HG03139 (cell line): ENCODE data around the gene NRP1.

Experiments used
- ATAC-seq: cut with Tn5 transposase; IDR thresholded peaks from one replicate; pipeline ENCODE4 v1.9.1; 2021; ENCODE audit not compliant: unreplicated experiment

The NRP1 gene

DNA sequence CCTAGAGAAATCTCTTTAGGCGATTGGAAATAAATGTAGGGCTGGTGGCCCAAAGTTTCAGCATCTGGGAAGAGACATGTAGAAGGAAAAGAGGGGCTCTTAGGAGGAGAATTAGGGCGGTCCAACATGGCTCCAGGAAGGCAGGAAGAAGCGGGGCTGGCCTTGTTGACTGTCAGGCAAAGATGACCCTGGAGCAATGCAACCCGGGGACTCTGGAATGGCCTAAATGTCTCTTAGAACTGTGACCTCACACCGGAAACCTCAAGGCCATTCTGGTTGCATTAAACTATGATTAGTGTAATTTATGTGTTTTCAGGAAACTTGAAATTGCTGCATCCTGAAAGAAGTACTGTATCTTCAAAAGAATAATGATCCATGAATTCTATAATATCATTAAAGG, 66.8 kb downstream of the NRP1 start:
- ATAC-seq, result no peak

DNA sequence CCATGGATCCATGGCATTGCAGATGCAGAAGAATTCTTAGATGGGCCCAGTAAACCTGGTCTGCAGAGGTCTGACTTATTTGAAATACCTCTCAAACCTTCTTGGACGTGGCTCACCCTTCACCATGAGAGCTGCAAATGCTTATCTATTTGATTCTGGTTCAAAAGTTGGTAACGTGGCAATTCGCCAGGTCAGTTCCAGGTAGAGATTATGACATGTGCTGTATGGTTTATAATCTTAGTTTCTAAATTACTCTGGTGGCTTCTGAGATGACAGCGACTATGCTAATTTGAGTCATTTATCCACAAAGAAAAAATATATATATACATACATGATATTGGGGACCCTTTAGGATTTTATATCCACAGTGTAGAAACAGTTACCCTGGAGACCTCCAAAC, 68.8 kb downstream of the NRP1 start:
- ATAC-seq, result no peak

DNA sequence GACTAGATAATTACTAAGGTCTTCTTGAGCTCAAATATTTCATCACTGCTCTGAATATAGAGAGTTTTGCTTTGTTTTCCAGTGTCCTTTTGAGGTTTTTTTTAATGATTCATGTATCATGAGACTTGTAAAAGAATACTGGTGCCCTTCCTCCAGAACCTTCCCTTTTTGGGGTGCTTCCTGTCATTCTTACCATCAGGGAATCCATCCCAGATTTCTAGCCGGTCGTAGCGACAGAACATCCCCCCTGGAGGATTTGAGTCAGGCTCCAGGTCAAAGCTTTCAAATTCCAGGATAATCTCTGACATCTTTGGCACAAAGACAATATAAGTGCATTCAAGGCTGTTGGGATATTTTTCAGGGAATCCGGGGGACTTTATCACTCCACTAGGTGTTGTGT, 71.0 kb downstream of the NRP1 start:
- no peak for ATAC-seq

DNA sequence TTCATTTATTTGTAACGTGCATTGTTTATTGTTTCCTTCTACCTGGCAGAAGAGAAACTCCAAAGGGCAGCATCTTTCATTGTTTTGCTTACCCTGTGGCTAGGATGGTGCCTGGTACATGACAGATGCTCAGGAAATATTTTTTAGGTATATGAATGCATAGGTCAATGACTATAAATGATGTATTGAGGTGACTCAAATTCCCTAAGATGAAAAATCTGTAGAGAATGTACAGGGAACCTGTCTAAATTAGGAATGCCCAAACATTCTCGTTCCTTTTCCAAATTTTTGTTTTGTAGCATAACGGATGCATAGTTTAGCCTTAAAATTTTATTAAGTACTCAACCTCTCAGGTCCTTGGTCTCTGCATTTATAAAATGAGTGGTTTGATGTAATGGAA, 71.6 kb downstream of the NRP1 start:
- ATAC-seq, result no peak

DNA sequence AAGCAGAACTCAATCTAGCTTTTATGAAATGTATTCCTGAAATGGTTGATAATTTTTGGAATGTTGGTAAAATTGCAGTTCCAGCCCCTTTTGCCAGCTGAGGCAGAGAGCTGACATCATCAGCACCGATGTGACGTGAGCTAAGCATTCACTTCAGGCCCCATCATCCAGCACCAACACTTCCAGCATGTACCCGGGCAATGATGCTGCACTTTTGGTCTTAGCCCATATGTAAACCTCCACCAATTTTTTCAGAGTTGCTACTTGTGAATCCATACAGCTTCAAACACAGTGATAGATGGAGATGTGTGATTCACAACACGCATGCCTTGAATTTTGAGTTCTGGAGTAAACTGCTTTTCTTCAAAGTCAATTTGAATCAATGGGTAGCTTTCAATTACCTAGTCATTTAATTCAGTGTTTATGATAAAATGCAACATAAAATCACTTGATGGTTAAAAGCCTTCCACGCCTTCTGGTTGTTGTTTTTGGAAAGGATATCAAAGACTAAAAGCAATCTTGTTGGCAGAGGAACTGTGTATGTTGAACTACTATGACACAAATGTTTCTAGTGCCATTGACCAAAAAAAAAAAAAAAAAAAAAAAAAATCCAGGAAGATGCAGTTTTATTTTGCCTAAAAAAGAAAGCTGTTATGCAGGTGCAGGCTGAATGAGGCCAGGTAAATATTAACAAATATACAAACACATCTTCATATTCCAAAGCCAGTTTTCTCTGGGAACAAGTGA, 73.9 kb downstream of the NRP1 start:
- ATAC-seq, result no peak

DNA sequence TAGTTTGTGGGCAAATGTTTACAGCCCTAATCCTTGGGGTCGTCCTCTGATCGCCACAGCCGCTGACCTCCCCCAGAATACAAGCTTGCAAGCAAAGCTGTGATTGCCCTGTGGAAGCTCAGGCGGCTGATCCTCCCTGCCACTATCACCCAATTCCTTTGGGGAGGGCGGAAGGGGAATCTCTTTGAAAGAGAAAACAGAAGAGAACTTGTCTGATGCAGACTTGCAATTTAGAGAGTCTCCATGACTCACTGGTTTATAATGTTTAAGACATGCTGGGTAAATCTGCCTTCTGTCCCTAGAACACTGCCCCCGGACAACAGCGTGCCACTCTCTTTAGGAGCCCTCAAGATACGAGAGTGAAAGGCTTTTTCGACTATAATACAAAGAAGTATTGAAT, 75.5 kb downstream of the NRP1 start:
- ATAC-seq, result no peak

DNA sequence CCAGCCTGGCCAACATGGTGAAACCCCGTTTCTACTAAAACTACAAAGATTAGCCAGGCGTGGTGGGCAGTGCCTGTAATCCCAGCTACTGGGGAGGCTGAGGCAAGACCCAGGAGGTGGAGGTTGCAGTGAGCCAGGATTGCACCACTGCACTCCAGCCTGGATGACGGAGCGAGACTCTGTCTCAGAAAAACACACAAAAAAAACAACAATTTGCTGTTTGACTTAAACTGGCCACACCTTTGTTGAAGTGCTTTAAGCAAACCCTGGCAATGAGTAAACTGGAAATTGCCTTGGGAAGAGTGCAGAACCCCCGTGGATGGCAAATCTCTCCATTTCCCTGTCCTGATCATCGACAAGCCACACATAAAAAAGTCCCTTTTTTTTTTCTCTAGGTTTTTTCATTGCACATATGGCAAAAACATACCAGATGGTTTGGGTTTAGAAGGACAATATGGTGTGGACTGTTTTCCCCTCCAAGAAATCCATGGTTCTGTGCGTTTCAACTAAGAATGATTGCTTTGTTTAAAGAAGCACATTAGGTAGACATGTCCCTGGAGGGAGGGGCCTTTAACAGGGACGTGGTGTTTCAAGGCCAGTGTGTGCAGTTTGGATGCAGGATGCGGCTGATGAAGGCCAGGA, 76.9 kb downstream of the NRP1 start:
- no peak for ATAC-seq

DNA sequence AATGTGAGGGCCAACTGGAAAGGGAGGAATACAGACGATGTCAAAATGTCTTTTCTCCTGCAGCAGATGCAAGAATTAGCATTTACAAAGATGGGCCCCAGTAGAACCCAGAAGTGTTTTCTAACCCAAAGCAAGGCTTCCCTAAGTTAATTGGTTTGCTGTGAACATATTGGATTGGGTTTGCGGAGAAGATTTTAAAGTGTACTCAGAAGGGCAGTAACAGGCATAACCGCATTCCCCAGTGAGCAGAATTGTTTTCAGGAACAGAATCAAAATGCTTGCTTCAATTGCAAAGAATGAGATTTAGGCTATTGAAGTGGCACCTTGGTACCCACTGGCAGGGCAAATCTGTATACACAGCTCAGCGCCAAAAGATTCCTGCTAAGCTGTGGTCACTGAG, 78.0 kb downstream of the NRP1 start:
- no peak for ATAC-seq

DNA sequence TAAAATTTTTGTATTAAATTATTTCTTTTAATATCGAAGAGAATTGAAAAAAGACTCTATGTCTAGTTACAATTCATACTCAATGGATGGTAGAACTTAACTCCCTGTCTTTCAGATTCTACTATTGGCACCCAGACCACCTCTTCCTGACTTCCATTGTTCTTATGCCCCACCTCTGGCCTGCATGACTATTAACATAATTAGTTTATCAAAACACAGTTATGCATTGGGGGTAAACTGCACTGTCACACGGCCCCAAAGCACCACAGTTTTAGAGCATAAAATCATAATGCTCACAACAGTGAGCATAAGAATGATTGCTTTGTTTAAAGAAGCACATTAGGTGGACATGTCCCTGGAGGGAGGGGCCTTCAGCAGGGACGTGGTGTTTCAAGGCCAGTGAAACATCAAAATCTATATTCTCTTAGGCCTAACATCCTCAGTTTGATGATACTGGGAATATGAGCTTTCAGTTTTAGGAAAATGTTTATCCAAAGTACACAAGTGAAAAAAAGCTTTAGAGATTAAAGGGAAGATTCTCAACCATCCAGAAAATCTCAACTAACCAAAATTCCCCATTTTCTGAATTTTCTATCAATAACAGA, 79.8 kb downstream of the NRP1 start:
- ATAC-seq, result no peak

DNA sequence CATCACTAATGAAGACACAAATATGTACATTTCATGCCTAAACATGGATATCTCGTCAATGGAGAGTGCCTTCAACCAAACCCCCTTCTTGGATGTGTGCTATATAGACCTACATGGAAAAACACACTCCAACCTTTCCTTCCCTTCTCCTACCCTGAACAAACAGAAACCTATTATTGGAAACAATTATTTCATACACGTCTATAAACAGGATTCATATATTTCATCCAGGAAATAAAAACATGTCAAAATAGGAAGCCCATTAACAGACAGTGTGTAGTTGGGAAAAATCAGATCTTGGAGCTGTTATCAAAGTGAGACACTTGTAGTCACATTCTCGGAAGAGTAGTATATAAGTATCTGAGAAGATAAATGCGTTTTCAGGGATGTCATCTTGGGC, 81.1 kb downstream of the NRP1 start:
- no peak for ATAC-seq

DNA sequence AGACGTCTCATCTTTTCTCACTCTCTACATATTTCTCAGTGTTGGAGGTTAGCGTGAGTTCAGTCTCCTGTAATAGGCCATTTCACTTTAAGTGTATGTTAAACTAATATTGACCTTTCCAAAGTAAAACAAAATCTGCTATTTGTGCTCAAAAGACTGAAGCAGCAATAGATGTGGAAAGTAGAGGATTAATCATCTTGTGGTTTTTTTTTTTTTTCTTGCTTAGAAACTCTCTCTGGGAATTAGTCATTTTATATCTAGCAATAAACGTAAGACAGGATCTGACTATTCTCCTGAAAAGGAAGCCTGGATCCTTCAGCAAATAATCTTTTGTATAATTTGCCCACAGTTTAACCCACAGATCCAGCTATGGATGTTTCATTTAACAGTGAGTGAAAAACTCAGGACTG, 81.7 kb downstream of the NRP1 start:
- ATAC-seq, result no peak

DNA sequence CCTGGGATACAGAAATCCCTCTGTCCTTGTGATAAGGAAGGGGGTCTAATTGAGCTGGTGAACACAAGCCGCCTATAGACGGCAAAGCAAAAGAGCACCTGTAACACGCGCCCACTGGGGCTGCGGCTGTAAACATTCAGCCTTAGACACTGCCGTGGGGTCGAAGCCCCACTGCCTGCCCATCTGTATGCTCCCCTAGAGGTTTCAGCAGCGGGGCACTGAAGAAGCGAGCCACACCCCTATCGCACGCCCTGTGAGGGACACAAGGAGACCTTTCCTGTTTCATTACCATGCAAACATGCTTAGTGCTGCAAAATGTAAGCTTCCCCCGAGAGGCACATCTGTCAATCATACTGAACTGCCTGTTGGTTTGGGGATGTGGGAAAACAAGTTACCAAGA, 82.1 kb downstream of the NRP1 start:
- ATAC-seq, result no peak

DNA sequence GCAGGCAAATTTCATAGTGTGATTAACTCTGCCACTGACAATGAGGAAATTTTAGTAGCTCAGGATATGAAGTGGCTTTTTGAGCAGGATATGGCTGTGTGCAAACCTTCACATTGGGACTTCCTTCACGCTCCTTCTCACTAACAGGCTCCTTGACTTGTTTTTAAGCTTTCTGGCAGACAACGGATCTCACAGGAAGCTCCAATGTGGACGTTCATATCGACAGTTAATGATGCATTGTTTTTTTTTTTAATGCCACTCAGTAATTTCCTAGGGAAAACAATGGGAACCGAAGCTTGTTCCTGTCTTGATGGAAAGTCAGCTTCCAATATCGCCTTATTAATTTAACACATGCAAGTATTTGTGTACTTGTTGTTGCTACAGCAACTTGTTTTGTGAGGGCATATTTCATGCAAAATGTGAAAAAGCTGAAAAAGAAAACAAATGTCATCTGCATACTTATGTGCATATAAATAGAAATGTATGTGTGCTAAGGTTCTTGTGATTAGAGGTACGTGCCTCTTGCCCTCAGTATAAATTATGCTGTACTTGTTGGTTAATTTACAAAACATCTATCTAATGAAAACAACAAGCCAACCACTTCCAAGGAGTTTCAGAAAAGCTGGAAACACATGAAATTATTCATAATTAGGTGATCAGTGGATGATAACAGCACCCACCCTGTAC, 84.7 kb downstream of the NRP1 start:
- no peak for ATAC-seq

DNA sequence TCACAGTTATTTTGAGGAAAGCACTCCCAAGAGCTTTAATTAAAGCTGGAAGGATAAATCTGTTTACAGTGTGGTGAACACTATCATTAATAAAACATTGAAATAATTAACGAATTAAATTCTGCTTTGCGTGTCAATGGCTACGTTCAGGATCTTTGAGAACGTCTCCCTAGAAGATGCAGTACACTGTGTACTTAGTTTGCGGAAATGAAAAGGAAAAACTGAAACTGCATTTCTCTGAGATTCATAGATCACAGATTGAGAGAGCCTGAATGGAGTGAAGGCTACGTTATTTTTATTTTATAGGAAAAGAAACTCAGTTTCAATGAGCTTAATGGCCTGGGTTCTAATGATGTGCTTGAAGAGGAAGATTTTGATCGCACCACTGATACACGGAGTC, 85.3 kb downstream of the NRP1 start:
- no peak for ATAC-seq

DNA sequence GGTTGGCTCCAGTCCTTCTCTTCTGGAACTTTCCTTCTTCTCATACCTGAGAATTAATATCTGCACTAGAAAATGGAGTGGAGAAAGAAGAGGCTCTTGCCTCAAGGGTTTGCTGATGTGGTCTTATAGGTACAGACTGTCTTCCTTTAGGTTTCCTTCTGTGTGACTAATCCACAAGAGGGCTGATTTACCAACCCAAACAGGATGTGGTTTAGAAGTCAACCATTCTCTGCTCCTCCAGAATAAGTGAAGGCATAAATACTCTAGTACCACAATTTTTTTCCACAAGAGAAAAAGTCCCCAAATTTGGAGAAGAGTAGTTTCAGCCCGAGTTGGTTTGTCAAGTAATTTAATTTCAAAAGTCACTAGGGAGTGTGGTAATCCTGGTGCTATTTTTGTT, 85.8 kb downstream of the NRP1 start:
- ATAC-seq, result peak; percentile 76

DNA sequence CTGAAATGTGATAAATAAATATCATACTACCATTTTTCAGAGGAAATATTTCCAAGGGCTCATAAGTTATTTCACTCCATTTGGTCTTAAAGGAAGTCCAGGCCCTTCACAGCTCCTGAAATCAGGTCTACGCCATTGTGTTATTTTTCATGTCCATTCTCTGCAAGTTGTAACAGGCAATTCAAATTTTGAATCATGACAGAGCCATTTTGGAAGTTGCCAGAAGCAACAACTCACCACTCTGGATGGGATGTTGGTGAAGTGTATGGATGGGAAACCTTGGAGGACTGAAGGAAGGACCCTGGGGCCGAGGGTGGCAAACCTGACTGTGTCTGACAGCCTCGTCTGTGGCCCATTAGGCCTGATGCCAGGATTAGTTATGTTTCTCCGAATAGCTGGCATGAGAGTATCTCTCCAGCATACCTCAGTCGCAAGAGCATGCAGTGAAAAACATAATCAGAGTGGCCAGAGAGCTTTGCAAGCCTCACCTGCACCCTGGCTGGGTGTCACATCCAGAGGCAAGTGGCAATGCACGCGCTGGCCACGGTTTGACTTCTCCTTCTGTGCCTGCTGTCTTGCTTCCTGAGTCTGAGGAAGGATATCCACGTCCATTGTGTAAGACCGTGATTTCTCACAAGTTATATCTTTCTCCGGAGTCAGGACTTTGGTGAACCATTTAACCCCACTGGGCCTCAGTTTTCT, 87.1 kb downstream of the NRP1 start:
- ATAC-seq, result no peak

DNA sequence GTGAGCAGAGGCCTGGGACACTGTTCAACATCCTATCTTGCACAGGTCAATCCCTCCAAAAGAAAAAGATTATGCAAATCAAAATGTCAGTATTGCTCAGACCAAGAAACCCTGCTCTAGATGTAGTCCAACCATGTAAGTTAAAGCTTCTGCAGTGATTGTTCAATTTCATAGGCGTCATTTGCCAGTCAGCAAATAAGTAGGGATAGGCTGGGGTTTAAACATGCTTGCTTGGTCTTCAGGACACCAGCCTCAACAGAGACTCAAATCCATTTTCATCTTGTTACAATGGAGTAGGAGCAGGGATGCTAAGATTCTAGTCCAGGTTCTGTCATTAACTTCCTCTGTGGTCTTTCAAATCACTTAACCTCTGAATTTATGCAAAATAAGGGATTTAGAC, 89.1 kb downstream of the NRP1 start:
- no peak for ATAC-seq

DNA sequence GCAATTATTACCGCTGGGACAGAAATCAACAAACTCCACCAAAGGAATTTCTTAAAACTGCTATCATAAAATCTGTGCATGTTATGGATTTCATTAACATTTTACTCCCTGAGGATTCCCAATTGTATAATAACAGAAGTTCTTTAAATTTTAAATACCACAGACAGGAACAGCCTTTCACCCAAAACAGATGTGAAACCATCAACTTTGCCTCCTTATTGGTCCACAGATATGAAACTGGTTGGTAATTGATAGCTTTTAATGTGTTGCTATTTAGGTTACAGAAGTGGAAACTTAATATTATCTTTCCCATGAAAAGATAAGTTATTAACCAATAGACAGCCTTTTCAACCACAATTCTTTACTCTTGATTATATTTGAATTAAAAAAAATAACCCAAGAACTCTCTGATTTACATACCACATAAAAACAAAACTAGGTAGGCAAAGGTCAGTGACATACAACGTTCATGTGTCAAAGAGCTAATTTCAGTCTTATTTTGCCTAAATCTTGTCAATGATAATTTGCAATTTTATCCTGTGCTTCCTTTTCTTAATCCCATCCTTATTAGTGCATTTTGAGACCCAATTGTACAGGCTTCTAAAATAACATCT, 90.0 kb downstream of the NRP1 start:
- no peak for ATAC-seq

DNA sequence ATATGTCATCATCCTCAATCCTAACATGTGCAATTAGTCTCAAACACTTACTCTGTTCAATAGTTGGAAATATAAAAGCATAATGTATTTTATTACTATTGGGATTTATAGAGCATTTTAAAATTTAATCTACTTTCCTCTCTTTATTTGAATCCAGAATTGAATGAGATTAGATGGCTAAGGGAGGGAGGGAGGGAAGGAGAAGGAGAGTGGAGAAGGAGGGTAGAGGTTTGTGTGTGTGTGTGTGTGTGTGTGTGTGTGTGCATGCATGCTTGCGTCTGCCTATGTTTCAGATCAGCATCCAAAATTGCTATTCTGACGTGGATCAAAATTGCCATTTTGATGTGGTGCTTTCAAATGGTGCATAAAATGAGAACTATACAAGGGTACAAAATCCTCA, 90.8 kb downstream of the NRP1 start:
- no peak for ATAC-seq

DNA sequence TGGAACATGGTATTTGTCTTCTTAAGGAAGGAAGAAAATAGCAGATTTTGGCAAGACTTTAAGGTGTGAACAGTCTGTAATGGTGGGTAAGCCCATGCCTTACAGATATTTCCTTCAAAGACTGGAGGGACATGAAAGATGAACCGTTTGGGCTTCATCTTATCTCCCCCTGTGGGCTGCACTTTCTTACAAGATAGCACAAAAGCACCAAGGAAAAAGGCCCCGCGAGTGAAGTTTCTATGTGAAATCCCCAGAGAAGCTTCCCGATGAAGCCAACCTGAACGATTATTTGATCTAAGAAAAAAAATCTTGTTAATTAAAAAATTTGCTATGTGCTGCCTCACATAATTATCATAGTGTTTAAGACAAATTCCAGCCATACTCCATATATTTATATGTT, 91.5 kb downstream of the NRP1 start:
- ATAC-seq, result no peak

DNA sequence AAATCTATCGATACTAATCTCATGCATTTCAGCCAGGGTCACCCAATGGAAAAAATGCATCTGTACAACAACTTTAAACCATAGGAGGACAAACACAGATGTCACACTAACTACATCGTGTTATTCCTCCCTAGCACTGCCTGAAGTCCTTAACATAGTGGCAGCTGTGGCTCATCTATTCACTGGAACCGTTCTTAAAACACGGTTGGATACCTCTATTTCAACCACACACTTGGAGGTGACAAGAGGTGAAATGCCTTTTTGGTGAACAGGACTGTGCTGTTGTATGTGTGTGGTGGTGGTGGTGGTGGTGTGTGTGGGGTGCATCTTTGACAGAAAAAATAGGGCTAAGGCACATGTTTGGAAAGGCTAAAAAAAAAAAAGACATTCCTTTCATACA, 93.1 kb downstream of the NRP1 start:
- ATAC-seq, result no peak
